Small intestine (tissue), 7 donors: ENCODE measurements around the gene PXMP4. TPM values are rescaled to one million over a fixed set of nuclear protein-coding genes. Genes with fewer than 3 reads are reported as not detected.

Experiments used
- DNase-seq, 2 donors: peaks; one replicate each; pipeline versions ENCODE4 v3.0.0 to v3.0.0-alpha.2; 2013
- FAIRE-seq: peaks from 2 replicates; lab custom pipeline; 2012; peaks lifted over from hg19 to GRCh38; lab: Jason Lieb, UNC
- H3K27ac ChIP-seq, 3 donors: one replicate each; pipeline ENCODE4 v1.5.1; 2013; ENCODE audit warnings: low read length in 2 of 3, mild to moderate bottlenecking in 2 of 3, control low read depth in 1 of 3, inconsistent platforms in 1 of 3, low read depth in 1 of 3, moderate library complexity in 1 of 3
- H3K27me3 ChIP-seq, 3 donors: one replicate each; pipeline ENCODE4 v1.6.1; 2013; ENCODE audit warnings: low read length in 3 of 3, inconsistent platforms in 1 of 3; ENCODE audit not compliant: control insufficient read depth in 3 of 3, insufficient read depth in 3 of 3
- H3K36me3 ChIP-seq, 3 donors: one replicate each; pipeline ENCODE4 v1.6.1; 2013; ENCODE audit warnings: low read length in 3 of 3, inconsistent platforms in 1 of 3, low read depth in 1 of 3, mild to moderate bottlenecking in 1 of 3, moderate library complexity in 1 of 3; ENCODE audit not compliant: control insufficient read depth in 3 of 3, insufficient read depth in 2 of 3
- H3K4me1 ChIP-seq, 3 donors: one replicate each; pipeline ENCODE4 v1.6.1; 2013; ENCODE audit warnings: low read length in 2 of 3, inconsistent platforms in 1 of 3, low read depth in 1 of 3, mild to moderate bottlenecking in 1 of 3, moderate library complexity in 1 of 3; ENCODE audit not compliant: control insufficient read depth in 3 of 3, insufficient read depth in 2 of 3
- H3K4me3 ChIP-seq, 3 donors: one replicate each; pipeline ENCODE4 v1.5.1; 2013; ENCODE audit warnings: low read length in 3 of 3, control low read depth in 1 of 3, inconsistent platforms in 1 of 3, low read depth in 1 of 3, mild to moderate bottlenecking in 1 of 3, moderate library complexity in 1 of 3
- H3K9me3 ChIP-seq, 2 donors: one replicate each; pipeline ENCODE4 v1.6.1; 2013; ENCODE audit warnings: low read depth in 1 of 2, low read length in 1 of 2; ENCODE audit not compliant: control insufficient read depth in 2 of 2, insufficient read depth in 1 of 2
- WGBS, 3 donors: extraction: QIAGEN DNeasy Blood & Tissue Kit; methylation state at CpG; one replicate each; pipeline ENCODE4 v1.1.7; 2013; 5-methylcytosine and 5-hydroxymethylcytosine counted together
- polyA plus RNA-seq, 4 donors: library from polyadenylated mRNA; stranded (reverse) in 3 of 4; unstranded in 1 of 4; fragments of 200-250 nt in 3 of 4; fragments of 120-200 nt in 1 of 4; gene quantifications; one replicate each; pipeline versions ENCODE4 v1.2.1 to v1.2.3, GENCODE V29; 2013
- donor health status: healthy with polysubstance abuse.
- donor health status: control.
- donor health status: control.
- donor health status: Bipolar disorder and iron deficiency.
- donor health status: healthy.

The PXMP4 gene
- polyA plus RNA-seq, 4 donors, result 5.4 to 8.7 (median 7.8) TPM

DNA sequence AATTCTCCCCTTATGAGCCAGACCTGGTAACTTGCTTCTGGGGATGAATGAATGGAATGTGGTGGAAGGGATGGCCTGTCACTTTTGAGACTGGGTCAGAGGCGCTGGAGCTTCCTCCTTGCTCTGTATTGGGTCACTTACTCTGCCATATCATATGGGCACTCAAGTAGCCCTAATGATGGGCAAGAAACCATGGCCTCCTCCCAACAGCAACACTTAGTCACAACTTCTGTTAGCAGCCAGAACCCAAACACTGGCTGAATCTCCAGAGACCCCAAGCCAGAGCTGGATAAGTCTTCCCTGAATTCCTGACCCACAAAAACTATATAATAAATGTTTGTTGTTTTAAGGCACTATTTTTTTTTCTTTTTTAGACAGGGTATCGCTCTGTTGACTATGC lies 39.4 kb downstream of the PXMP4 start:
- Histone ChIP-seq H3K27ac (no peak overlapping the region), H3K9me3 (no peaks in the 10 kb centered on the region), H3K36me3 (peaks cover 0 to 40% (median 0%) of the 10 kb centered on the region in 3 donors), H3K4me1 (peaks cover 2 to 23% (median 3%) of the 10 kb centered on the region in 3 donors), H3K4me3 (no peak overlapping the region), H3K27me3 (no peaks in the 10 kb centered on the region)
- DNase-seq, result no peak
- 94 to 96% (median 95%) methylated on average over 2 of the region's 2 CpGs for WGBS, 3 donors
- FAIRE-seq, result no peak

DNA sequence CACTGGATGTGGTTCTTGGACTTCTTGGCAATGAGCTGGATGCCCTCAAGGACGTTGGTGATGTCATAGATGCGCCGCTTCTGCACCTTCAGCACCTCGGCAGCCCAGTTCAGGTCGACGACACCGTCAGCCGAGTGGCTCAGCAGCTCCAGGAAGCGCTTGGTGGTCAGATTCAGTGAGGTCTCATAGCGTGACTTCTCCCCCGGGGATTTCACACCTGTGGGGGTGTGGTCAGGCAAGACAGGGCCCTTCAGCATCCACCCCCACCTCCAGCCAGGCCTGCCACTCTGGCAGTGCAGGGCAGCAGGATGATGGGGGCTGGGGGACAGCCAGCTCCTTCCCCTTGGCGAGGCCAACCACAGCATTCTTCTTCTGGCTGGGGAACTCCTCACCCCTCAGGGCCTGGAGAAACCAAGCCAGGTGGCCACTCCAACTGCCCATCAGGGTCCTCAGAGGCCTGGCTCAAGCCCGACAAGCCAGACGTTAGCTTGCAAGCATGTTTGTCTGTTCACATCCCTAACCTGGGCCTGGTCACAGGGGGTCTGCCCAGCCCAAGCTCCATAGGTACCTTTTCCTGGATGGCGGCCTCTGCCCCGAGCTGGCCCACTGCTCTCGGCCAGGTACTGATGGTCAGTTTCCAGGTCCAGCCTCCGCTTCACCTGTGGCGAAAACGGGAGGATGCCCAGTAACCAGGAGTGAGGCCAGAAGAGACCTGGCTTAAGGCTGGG lies 40.2 kb downstream of the PXMP4 start:
- Histone ChIP-seq H3K27ac (no peak overlapping the region), H3K36me3 (peaks cover 0 to 43% (median 0%) of the 10 kb centered on the region in 3 donors), H3K27me3 (no peaks in the 10 kb centered on the region), H3K9me3 (no peaks in the 10 kb centered on the region), H3K4me1 (peaks cover under 1 to 24% (median 1%) of the 10 kb centered on the region in 3 donors), H3K4me3 (no peak overlapping the region)
- FAIRE-seq (no peak), DNase-seq (no peak)
- 79 to 85% (median 80%) methylated on average over 20 of the region's 20 CpGs for WGBS, 3 donors

DNA sequence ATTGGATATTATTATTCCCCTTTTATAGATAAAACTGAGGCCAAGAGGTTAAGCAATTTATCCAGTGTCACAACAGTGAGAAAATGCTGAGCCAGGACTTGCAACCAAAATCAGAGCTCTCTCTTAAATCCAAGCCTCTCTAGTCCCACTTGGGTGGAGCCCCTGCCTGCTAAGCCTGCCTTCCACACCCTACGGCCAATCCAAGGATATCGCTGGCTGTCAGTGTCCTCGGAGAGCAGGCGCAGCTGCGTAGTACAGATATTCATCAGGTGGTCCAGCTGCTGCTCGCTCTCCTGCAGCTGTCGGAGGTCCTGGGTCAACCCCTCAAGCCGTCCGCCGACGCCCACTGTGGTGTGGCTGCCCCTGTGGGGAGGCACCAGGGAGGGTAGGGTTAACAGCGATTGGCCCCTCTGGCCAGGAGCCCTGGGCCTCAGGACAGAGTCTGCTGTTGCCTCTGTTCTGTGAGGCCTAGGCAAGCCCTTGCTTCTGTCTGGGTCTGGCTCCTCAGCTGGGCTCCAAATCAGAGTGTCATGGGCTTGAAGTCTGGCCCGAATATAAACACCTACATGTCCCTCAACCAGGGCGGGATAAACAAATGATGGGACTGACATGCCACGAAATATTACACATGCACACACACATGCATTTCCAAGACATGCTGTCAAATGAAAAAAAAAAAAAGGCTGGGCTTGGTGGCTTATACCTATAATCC lies 42.0 kb downstream of the PXMP4 start:
- DNase-seq, result no peak
- 78 to 93% (median 90%) methylated on average over 15 of the region's 15 CpGs for WGBS, 3 donors

DNA sequence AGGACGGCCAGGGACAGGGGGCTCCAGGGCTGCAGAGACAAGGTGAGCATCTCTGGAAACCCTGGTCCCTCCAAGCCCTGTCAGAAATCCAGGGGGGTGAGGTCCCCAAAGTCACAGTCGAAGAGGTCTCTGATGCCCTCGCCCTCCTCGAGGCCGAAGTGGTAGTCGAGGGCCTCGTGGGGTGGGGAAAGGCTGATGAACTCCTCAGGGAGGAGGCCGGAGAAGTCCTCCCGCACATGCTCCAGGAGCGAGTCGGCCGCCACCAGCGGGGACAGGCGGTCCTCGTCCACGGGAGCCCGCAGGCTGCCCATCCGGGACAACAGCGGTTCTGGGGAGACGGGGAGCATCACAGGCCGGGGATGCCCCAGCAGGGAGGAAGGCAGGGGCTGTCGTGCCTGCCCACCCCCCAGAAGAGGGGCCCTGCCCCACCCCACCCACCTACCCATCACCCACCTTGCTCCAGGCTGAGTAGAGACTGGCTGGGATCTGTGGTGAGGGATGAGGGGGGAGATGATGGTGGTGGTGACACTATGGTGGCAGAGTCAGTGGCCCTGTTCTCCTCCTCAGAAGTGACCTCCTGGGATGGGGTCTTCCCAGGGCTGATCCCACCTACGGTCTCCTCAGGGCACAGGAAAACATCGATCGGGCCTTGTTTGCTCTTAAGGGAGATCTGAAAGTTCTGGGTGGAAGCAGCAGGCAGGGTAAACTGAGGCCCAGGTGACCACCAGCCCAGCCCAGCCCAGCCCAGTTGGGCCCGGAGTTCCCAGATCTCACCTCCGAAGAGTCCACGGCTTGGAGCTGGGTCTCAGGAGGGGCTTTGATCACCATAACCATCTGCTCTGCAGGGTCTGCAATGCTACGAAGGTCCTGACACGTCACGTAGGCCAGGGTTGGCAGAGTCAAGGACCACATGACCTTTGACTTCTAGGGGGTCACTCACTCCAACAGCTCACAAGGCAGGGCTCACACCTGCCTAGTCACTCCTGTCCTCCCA lies 43.2 kb downstream of the PXMP4 start:
- 93 to 97% (median 96%) methylated on average over 30 to 31 of the region's 31 CpGs for WGBS, 3 donors
- no peak overlapping the region for H3K4me3 ChIP-seq
- no peaks in the 10 kb centered on the region for H3K9me3 ChIP-seq
- H3K27ac ChIP-seq, result peak overlapping the region in 1 of 3 donors; percentile 5
- peaks cover 0 to 45% (median 0%) of the 10 kb centered on the region in 3 donors for H3K36me3 ChIP-seq
- FAIRE-seq (no peak), DNase-seq (no peak)
- no peaks in the 10 kb centered on the region for H3K27me3 ChIP-seq
- H3K4me1 ChIP-seq, result peaks cover 3 to 32% (median 5%) of the 10 kb centered on the region in 3 donors

More for the DNA sequence above, 42.0 kb downstream of the PXMP4 start:
- Histone ChIP-seq H3K4me1 (peaks cover 3 to 24% (median 5%) of the 10 kb centered on the region in 3 donors), H3K27me3 (no peaks in the 10 kb centered on the region), H3K36me3 (peaks cover 0 to 43% (median 0%) of the 10 kb centered on the region in 3 donors), H3K27ac (no peak overlapping the region), H3K9me3 (no peaks in the 10 kb centered on the region), H3K4me3 (no peak overlapping the region)
- no peak for FAIRE-seq

DNA sequence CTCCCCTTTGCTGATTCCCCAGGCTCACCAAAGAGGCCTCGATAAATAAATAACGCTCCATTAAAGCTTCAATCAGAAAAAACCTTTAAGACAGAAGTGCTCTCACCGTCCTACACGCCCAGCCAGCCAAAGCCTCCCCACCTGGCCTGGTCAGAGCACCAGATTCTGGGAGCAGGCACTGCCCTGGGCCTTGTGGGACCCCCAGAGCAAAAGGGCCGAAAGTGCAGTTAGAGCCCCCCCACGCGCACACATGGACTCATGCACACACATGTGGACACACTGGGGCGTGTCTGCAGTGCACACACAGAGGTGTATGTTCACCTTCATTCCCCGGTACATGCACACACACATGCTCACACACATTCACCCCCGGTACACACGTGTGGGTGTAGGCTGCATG lies 44.0 kb downstream of the PXMP4 start:
- Histone ChIP-seq H3K4me3 (no peak overlapping the region), H3K27ac (peak overlapping the region in 1 of 3 donors; percentile 76), H3K4me1 (peaks cover 3 to 32% (median 5%) of the 10 kb centered on the region in 3 donors), H3K27me3 (no peaks in the 10 kb centered on the region), H3K9me3 (no peaks in the 10 kb centered on the region), H3K36me3 (peaks cover 0 to 52% (median 0%) of the 10 kb centered on the region in 3 donors)
- DNase-seq (no peak), FAIRE-seq (no peak)
- WGBS, 3 donors, result 84 to 91% (median 90%) methylated on average over 11 of the region's 11 CpGs

DNA sequence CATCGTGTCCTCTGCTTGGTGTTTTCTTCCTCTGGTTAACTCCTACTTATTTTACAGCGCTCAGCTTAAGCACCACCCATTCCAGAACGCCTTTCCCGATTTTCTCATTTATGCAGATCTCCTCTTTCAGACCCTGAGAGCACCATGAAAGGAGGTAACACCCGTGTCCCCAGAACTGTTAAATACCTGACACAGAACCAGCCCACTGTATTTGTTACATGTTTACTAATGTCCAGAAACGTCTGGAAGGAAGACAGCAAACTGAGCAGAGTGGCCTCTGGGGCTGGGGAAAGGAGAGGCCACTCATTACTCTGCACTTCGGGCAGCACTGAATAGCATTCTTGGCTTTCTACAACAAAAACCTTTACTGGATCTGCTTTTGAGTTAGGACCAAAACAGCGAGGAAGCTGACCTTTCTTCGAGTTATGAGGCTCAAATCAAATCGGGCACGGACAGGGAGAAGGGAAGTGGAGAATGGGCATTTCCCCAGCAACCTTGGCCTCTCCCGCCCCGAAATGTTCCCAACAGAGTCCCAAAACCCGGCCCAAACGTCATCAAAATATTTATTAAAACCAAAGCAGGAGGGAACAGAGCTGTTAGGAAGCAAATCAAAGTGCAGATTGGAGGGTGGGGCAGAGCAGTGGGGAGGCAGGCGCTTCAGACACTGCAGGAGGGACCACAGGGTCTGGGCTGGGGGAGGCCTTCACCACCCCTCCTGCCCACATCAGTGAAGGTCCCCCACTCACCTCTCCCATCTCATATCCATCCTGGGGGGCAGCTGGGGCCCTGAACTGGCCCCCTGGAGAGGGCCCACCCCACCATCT lies 44.8 kb downstream of the PXMP4 start:
- peaks cover 0 to 57% (median 0%) of the 10 kb centered on the region in 3 donors for H3K36me3 ChIP-seq
- 30 to 44% (median 37%) methylated on average over 16 of the region's 16 CpGs for WGBS, 3 donors
- no peak for FAIRE-seq

DNA sequence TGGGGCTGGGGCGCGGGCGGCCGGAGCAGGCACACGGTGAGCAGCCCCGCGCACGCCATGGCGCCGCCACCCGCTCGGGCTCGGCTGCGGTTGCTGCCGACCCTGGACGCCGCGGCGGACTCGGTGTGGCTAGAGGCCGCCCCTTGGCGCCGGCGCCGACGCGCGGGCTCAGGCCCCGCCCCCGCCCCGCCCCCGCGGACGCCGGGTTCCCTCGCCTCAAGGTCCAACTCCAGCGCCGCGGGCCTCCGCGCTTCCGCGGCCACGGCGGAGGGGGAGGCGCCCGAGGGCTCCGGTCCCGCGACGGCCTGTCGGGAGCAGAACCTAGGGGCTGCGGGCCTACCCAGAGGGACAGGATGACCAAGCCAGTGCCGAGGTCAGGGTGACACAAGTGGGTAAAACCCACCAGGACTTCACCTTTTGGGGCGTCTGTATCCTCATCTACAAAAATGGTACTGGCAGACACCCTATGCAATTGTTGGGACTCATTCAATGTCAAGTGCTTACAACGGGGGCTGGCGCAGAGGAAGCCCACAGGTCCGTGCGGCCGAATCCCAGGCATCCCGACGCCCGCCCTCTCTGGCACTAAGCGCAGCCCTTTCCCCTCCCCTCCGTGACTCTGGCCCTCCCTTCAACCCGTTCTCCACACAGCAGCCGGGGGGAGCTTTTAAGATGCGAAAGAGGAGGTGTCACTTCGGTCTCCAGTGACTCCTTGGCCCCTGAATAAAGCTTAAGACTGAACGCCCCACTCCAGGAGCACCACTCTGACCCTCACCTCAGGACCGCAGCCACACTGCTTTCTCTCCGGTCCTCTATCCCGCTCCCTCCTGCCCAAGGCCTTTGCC lies 45.6 kb downstream of the PXMP4 start, which contains the start of gene NECAB3:
Gene NECAB3, minus strand, starts transcription at position 135 of the 842 bp plus-strand sequence. Its CDS starts 76 bp downstream, at position 59.
- H3K4me1 ChIP-seq, result peaks cover 3 to 32% (median 5%) of the 10 kb centered on the region in 3 donors
- 4 to 5% (median 5%) methylated on average over 28 to 73 of the region's 73 CpGs for WGBS, 3 donors

More for the DNA sequence above, 44.8 kb downstream of the PXMP4 start:
- Histone ChIP-seq H3K27me3 (no peaks in the 10 kb centered on the region), H3K9me3 (no peaks in the 10 kb centered on the region), H3K4me1 (peaks cover 3 to 32% (median 5%) of the 10 kb centered on the region in 3 donors), H3K4me3 (peak overlapping the region in 2 of 3 donors; percentile 58 to 86), H3K27ac (peak overlapping the region; percentile 70 to 86 (median 76))
- peak in 1 of 2 donors; percentile 27 for DNase-seq

More for the DNA sequence above, 45.6 kb downstream of the PXMP4 start, which contains the start of gene NECAB3:
- no peak for FAIRE-seq
- DNase-seq, result peak; percentile 85 to 95
- Histone ChIP-seq H3K27ac (peak within 1 kb of the TSS; percentile 70 to 86 (median 76)), H3K36me3 (peaks cover 0 to 58% (median 5%) of the 10 kb centered on the region in 3 donors), H3K27me3 (no peaks in the 10 kb centered on the region), H3K4me3 (peak within 1 kb of the TSS; percentile 68 to 86 (median 68)), H3K9me3 (no peaks in the 10 kb centered on the region)
